ENCODE measurements around the gene TRDN.
"Not testable (repeated sequence)": the region's sequence is repeated elsewhere in the genome, so short reads cannot be mapped to it uniquely, and the experiment has no call there.

Gene TRDN

GRCh38 chr6:123295181-123295580 lies 341.6 kb downstream of the TRDN start:
- no peak for DNase-seq (ENCODE audit: low spot score)

DNA sequence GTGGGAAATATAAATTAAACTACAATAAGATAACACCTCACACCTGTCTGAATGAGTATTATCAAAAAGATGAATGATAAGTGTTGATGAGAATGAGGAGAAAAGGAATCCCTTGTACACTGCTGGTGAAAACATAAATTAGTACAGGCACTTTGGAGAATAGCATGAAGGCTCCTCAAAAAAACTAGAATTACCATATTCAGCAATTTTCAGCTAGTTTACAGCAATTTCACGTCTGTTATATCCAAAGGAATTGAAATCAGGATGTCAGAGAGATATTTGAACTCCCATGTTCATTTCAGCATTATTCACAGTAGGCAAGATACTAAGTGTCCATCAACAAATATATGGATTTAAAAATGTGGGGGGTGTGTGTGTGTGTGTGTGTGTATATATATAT lies 348.1 kb downstream of the TRDN start:
- no peak for DNase-seq (ENCODE audit: low spot score)

DNA sequence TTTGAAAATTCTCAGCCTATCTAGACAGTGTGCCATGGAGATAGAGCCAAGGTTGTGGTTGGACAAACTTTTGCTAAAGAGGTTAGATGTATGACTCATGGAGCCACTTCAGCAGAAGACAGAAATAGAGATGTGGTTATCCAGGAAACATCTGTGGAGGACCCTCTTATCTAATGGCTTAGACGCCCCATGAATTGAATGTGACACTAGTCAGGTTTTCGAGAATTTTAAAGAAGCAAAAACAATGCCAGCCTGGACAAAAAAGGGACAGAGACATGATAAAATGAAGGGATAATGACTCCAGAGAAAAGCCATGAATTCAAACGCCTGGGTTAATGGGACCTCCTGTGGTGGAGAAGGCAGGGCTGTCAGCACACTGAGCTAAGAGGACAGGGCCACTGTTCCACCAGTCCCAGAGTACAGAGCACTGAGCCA lies 360.2 kb downstream of the TRDN start:
- DNase-seq (ENCODE audit: low spot score) = no peak

GRCh38 chr6:123263981-123264380 lies 372.8 kb downstream of the TRDN start:
- DNase-seq (ENCODE audit: low spot score) = no peak

DNA sequence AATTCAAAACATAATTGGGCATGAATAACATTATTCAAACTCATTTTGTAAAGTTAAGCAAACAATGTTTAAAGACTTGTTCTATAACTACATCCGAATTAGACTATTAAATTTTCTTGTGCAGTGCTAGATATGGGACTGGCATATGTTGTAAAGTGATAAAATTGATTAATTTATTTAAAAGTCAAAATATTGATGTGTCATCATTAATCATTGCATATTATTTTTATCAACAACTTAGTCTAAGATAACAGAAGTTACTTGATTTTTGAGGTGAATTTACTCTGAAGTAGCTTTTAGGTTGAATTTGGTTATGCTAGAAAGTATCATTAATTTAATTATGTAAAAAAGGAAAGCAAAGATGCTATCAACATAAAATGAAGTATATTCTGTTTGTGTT lies 396.1 kb downstream of the TRDN start:
- no peak for DNase-seq (ENCODE audit: low spot score)

DNA sequence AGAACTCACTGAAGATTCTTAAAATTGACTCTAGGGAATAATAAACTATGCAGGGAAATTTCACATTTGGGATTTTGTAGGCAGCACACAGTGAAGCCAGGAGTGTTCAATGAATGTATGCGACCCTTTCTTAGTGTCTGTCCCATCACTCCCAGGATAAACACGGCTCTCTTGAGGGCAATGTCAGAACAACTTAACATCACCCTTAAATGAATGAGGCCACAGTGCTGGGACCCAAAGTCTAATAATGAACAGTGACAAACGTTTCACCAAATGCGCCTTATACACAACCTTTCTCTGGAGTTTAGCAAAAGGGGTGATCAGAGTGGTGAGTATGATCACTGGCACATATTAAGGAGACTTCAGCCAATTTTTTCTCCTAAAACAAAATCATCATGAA lies 403.4 kb downstream of the TRDN start:
- no peak for DNase-seq (ENCODE audit: low spot score)

DNA sequence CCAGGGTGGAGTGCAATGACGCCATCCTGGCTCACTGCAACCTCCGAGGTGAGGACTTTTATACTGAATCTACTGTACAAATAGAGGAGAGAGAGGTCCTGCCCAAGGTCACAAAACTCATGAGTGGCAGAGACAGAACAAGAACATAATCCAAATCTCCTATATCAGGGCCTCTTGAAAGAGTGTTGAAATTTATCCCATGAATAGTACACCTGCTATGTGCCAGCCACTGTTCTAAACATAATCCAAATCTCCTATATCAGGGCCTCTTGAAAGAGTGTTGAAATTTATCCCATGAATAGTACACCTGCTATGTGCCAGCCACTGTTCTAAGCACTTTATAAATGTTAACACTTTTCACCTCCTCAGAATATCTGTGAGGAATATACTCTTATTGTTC lies 409.0 kb downstream of the TRDN start:
- DNase-seq (ENCODE audit: low spot score) = not testable (repeated sequence)

DNA sequence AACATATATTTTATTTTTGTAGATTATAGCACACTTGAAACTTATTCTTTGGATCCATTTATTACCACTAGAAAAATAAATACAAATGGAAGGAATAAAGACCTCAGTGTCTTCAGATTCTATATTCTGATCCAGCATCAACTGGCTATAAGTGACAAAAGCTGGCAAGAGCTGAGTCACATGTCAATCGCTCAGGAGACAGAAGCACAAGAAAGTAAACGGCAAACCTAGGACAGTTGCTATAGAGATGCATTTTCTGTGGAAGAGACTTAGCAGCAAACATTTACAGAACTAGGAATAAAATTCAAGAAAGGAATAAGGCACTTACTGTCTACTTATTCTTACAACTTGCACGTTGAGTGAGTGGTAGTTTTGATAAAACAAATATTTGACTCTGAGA lies 410.4 kb downstream of the TRDN start:
- DNase-seq (ENCODE audit: low spot score) = peak; percentile 6

DNA sequence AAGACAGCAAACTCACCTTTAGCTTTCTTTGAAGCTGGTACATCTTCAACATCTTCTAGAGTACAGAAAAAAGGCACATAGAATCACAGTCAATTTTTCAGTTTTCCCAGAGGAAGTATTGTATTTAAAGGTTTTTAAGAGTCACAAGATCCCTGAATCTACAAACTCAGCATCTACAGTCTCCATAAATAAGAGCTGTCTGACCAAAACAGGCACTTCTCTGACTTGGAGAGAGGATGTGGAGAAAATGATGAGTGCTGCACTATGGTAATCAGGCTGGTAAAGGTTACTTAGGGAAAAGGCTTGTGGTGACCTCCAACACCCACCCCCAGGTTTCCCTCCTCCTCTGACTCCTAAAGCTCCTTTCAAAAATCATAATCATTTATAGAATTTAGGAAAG lies 412.7 kb downstream of the TRDN start:
- no peak for DNase-seq (ENCODE audit: low spot score)

DNA sequence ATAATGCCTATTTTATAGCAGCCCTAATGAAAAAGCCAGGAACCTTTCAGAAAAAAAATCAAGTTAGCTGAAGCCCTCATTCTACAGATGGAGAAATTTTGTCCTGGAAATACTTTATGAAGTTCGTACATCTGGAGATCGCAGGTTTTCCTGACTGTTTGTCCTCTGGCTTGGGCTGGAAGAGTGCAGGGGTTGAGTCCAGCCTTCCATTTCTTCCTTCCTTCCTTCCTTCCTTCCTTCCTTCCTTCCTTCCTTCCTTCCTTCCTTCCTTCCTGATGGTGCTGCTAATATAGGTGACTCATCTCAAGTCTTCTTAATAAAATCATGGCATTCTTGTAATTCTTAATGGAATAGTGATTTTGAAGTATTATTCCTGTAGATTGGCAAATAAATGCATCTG lies 413.3 kb downstream of the TRDN start:
- no peak for DNase-seq (ENCODE audit: low spot score)

GRCh38 chr6:123215211-123215610 lies 421.5 kb downstream of the TRDN start:
- DNase-seq (ENCODE audit: low spot score) = peak; percentile 51

GRCh38 chr6:123214433-123214832 lies 422.3 kb downstream of the TRDN start:
- DNase-seq (ENCODE audit: low spot score) = no peak

GRCh38 chr6:123213921-123214320 lies 422.8 kb downstream of the TRDN start:
- DNase-seq (ENCODE audit: low spot score) = no peak

DNA sequence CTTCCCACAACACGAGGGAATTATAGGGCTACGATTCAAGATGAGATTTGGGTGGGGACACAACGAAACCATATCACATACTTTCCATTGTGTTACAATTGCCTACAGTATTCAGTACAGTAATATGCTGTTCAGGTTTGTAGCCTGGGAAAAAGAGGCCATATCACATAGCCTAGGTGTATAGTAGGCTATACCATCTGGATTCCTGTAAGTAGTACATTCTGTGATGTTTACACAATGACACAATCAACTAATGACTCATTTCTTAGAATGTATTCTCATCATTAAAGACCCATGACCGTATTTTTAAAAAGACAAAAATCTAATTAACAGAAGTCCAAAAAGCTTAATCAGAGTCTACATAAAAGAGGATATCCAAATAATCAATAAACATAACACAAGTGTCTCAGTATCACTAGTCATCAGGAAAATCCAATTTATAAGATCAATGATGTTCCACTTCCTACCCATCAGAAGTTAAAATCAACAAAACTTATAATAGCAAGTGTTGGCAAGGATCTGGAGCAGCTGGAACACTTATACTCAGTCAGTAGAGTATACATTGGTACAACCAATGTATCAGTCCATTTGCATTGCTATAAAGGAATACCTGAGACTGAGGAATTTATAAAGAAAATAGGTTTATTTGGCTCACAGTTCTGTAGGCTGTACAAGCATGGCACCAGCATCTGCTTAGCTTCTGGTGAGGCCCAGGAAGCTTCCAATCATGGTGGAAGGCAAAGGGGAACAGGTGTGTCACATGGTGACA lies 424.8 kb downstream of the TRDN start:
- DNase-seq (ENCODE audit: low spot score) = no peak

GRCh38 chr6:123210645-123211044 lies 426.1 kb downstream of the TRDN start:
- DNase-seq (ENCODE audit: low spot score) = no peak

GRCh38 chr6:123207967-123208510 lies 428.7 kb downstream of the TRDN start:
- DNase-seq (ENCODE audit: low spot score) = peak; percentile 5

GRCh38 chr6:123203928-123204327 lies 432.8 kb downstream of the TRDN start:
- DNase-seq (ENCODE audit: low spot score) = no peak

- no peak for DNase-seq (ENCODE audit: low spot score)
These were observed 434.8 kb downstream of the TRDN start for GRCh38 chr6:123201869-123202372.

DNA sequence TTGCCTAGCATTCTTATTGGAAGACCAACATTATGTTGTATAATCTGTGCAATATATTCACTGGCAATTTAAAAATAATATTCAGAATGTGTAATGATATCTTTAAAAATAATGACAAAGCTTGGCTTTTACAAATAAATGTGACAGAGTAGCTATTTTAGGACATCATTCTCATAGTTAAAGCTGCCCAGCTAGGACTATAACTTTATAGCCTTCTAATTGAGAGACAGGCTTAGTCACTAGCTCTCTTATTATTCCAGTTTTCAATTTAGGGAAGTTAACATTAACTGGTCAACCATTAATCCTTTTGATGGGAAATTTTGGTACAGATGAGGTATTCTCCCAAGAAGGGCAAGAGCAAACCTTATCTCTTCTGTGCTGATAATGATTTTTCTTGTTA lies 443.5 kb downstream of the TRDN start:
- DNase-seq (ENCODE audit: low spot score) = no peak

GRCh38 chr6:123189816-123190215 lies 446.9 kb downstream of the TRDN start:
- no peak for DNase-seq (ENCODE audit: low spot score)

DNA sequence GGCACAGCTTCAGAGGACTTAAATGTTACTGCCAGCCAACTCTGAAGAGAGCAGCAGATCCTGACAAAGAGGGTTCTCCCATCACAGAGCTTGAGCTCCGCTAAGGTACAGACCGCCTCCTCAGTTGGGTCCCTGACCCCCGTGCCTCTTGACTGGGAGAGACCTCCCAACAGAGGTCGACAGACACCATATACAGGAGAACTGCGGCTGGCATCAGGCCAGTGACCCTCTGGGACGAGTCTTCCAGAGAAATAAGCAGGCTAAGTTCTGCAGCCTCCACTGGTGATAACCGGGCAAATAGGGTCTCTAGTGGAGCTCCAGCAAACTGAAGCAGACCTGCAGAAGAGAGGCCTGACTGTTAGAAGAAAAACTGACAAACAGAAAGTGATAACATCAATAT lies 453.8 kb downstream of the TRDN start:
- no peak for DNase-seq (ENCODE audit: low spot score)

DNA sequence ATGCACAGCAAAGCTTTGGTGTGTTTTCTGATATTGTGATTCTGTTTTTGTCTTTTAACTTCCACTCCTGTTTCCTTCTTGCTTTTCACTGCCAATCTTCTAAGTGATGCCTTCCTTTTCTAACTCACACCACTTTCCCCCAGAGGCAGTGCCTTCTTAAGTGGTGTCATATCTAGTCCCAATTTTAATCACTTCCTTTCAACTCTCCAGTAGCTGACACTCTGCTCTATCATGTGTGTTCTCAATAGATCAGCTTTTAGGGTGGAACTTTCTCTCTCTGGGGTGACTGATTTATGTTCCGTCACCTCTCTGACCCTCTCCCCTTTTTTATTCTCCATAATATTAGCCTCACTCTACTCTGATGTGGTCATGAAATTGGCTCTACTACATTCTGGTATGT lies 460.0 kb downstream of the TRDN start:
- no peak for DNase-seq (ENCODE audit: low spot score)

DNA sequence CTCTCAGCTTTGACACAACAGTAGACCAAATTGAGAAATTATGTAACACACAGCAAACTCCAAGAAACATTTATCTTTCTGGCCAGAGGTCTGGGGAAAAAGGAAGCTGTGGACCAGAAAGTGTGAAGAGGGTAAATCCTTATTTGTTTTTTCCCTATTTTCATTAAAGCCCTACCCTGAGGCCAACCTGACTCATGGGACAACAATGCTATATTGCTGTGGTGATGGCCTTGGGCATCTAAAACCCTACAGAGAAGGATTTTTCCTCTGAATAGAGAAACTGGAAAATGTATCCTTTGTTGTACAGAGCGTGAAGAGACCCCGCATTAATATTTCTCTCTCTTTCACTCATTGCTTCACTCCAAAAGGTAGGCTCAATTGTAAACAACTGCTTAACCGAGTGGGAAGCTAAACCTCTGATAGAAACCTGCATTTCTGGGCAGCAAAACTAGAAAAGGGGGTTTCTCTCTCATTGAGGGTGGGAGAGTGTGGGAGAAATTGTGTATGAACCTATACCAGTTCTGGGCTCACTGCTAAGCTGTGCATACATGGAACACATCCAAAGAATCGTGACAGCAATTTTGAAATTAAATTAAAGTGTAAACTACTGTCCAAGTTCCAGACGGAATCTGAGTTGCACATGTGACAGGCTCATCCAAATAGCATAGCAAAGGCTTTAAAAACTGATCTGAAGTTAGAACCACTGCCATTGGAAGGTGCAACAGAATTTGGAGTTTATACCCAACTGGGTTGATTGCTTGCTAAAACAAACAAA lies 465.2 kb downstream of the TRDN start:
- no peak for DNase-seq (ENCODE audit: low spot score)
